GM12865 (cell line): ENCODE results near the gene INPP5K.
"Not testable (repeated sequence)": the region's sequence is repeated elsewhere in the genome, so short reads cannot be mapped to it uniquely, and the experiment has no call there.

Experiments
- DNase-seq: peaks from one replicate; pipeline ENCODE4 v3.0.0; 2010; ENCODE audit warnings: low read depth
- H3K4me3 ChIP-seq: 2 replicates; pipeline ENCODE4 v1.5.1; 2011; ENCODE audit warnings: mild to moderate bottlenecking, low read depth, low read length, control low read depth
- TF ChIP-seq, protein P1 (sequence below): IDR thresholded peaks from 2 replicates; pipeline ENCODE4 v1.5.1; 2011; ENCODE audit warnings: low read length, control low read depth, low read depth, inconsistent platforms; ENCODE audit not compliant: insufficient read depth; ENCODE audit errors: missing control alignments

The INPP5K gene

DNA sequence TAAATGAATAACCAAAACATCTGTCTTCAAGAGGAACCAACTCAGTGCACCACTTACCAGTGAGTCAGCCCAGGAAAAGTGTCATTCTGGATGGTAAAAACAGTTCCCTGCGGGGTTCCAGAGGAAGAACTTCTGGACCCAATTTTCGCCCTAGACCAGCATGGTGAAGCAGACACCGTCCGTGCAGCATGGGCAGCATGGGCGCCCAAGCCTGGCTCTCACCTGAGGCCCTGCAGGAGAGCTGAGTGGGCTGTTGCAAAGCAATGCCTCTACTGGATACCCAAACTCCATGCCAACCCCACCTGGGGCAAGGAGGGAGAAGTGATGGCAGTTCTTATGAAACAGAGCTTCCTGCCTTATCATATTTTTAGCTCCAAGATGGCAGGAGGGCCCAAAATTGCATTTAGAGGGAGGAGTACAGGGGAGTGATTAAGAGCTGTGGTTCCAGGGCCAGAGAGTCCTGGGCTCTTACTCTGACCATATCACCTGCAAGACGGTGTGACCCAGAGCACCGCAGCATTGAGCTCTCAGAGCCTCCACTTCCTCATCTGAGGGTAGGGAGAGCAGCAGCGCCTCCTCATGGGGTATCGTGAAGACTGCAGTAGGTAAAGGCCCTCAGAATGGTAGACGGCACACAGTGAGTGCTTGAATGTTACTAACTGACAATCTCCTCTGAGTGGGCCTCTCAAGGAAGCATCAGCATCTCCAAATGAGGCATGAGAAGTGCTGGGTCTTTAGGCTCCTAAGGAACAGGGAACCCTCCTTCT, 16.6 kb upstream of the INPP5K start:
- no peak overlapping the region for H3K4me3 ChIP-seq
- TF ChIP-seq, protein P1, sequence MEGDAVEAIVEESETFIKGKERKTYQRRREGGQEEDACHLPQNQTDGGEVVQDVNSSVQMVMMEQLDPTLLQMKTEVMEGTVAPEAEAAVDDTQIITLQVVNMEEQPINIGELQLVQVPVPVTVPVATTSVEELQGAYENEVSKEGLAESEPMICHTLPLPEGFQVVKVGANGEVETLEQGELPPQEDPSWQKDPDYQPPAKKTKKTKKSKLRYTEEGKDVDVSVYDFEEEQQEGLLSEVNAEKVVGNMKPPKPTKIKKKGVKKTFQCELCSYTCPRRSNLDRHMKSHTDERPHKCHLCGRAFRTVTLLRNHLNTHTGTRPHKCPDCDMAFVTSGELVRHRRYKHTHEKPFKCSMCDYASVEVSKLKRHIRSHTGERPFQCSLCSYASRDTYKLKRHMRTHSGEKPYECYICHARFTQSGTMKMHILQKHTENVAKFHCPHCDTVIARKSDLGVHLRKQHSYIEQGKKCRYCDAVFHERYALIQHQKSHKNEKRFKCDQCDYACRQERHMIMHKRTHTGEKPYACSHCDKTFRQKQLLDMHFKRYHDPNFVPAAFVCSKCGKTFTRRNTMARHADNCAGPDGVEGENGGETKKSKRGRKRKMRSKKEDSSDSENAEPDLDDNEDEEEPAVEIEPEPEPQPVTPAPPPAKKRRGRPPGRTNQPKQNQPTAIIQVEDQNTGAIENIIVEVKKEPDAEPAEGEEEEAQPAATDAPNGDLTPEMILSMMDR, result peak; percentile 47
- DNase-seq, result peak; percentile 56

DNA sequence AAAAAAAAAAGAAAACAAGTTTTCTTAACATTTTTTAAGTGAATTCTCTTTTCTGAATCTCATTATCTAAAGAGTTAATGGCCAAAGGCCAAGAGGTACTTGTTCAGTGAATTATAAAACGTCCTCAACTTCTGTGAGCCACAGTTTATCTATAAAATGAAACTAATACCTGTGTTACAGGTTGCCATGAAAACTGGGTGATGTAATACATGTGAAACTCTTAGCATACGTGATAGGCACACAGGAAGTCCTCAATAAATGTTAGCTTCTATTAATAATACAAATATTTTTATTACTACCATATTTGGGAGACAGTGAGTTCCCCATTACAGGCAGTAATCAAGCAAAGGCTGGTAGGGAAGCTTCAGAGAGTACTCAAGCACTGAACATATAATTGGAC, 13.5 kb upstream of the INPP5K start:
- no peak overlapping the region for H3K4me3 ChIP-seq
- DNase-seq, result no peak
- TF ChIP-seq, protein P1, result no peak

DNA sequence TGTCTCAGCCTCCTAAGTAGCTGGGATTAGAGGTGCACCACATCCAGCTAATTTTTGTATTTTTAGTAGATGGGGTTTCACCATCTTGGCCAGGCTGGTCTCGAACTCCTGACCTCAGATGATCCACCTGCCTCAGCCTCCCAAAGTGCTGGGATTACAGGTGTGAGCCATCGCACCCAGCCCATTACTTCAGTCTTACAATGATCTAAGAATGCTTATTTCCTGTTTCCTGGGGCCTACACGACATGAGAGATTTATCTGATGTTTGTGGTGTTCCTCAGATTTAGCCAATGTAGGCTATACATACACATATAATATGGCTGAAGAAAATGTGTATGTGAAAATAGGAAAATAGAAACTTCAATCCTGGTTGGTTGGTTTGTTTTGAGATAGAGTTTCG, 10.5 kb upstream of the INPP5K start:
- H3K4me3 ChIP-seq, DNase-seq: not testable (repeated sequence)

DNA sequence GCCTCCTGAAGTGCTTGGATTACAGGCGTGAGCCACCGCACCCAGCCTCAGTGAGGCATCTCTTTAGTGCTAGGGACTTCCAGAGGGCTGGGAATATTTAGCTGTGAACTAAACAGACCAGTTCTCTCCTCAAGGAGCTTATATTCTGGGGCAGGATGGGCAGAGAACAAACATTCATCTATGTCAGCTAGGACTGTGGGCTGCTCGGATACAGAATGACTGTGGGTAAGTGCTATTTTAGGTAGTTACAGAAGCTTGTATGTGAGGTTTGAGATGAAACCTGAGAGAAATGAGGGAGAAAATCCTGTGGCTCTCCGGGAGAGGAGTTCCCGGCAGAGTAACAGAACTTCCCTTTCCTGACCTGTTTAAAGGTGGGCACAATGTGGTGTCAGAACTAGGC, 6.2 kb upstream of the INPP5K start:
- TF ChIP-seq, protein P1, result no peak
- DNase-seq, result no peak
- H3K4me3 ChIP-seq, result no peak overlapping the region

DNA sequence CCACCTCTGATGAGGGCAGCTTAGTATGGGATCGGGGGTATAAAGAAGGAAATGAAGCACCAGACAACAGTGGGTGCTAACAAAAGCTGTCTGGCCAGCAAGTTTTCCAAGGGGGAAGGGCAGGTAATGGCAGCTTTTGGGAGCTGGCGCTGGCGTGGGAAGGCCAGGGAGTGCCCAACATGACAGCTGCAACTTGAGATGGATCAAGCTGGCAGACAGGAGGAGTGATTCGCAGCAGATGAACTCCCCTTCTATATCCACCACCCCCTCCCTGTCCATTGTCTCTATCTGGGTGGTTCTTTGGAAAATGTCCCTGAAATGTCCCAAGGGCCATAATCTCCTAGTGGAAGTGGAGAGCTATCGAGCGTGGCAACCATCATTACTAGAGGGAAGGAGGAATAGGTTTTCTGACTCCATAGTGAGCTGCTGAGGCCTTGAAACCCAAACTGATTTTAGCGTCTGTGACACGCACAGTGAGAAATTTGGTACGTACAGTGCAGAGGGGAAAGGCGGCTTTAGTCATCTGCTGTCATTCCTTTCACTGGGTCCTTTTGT, 4.8 kb upstream of the INPP5K start:
- DNase-seq, result no peak
- H3K4me3 ChIP-seq, result no peak overlapping the region
- TF ChIP-seq, protein P1, result no peak

DNA sequence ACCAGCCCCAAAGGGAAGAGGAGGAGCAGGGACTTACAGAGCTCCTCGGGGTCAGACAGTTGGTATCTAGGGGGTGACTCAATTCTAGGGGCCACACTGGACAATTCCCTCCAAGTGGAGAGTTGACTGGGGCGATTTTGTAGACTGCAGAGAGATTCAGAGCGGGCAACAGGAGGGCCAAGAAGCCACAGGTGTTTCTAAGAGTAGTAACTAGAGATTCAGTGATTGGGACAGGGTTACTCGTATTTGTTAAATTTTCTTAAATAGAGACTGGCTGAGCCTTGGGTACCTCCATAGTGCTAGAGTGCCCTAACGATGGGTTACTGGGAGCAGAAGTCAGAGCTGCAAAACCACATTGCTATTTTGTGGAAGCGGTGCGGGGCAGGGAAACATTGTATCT, 3.3 kb upstream of the INPP5K start:
- no peak overlapping the region for H3K4me3 ChIP-seq
- TF ChIP-seq, protein P1, result no peak
- no peak for DNase-seq

DNA sequence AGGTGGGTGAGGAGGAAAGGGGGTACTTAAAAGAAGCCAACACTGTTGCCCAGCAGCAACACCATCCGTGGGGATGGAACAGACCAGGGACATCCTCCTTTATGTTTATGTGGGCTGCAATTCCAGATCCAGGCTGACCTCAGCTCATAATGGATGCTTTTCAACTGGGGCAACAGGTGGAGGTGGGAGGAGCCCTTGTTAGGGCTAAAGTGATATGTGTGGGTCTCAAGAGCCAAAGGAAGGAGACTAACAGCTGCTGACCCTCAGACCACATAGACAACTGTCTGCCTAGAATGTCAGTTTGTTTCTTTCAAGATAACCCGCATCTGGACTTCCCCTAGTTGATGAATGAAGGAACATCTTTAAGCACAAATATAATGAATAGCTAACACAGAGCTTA, 2.0 kb upstream of the INPP5K start:
- TF ChIP-seq, protein P1, result no peak
- DNase-seq, result no peak
- no peak overlapping the region for H3K4me3 ChIP-seq
